ENCODE measurements around the gene NDUFAF5. TPM values are rescaled to one million over a fixed set of nuclear protein-coding genes. Genes with fewer than 3 reads are reported as not detected.

NDUFAF5 gene, protein sequence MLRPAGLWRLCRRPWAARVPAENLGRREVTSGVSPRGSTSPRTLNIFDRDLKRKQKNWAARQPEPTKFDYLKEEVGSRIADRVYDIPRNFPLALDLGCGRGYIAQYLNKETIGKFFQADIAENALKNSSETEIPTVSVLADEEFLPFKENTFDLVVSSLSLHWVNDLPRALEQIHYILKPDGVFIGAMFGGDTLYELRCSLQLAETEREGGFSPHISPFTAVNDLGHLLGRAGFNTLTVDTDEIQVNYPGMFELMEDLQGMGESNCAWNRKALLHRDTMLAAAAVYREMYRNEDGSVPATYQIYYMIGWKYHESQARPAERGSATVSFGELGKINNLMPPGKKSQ
- total RNA-seq (2021) = 35.9 and 40.2 TPM in 2 replicates
- long read RNA-seq, full-length matches to known transcripts = 32 of 76 reads
- long read RNA-seq, partial matches to known transcripts = 2 of 76 reads
- long read RNA-seq, other reads (novel, unspliced or antisense) = 42 of 76 reads

GRCh38 chr20:13784893-13785715 lies at the start of gene NDUFAF5, which contains the start of gene ESF1:
TSS of gene NDUFAF5 (plus strand) at chr20:13785028. CDS start at chr20:13785069, 41 bp downstream.
TSS of gene ESF1 (minus strand) at chr20:13784919. CDS start at chr20:13783140, 1,779 bp downstream.
- TF ChIP-seq CTCF (conservative IDR thresholded peaks at IDR 0.05) = no peak
- H3K27me3 Mint-ChIP-seq (ENCODE audit: low read depth) = no peaks in the 10 kb centered on the region
- H2BK5ac ChIP-seq (ENCODE audit: insufficient read length, low read length) = no peak within 1 kb of the TSS

More at GRCh38 chr20:13784893-13785715, at the start of gene NDUFAF5, which contains the start of gene ESF1:
- Histone ChIP-seq H4K91ac (ENCODE audit: insufficient read length, low read depth, low read length) (no peak within 1 kb of the TSS), H2BK20ac (ENCODE audit: low read depth, low read length, poor library complexity, severe bottlenecking) (no peak within 1 kb of the TSS), H2BK120ac (ENCODE audit: low read depth, low read length, poor library complexity, severe bottlenecking) (peak within 1 kb of the TSS; percentile 40), H3K9me3 (ENCODE audit: control insufficient read depth, low read depth, low read length) (no peaks in the 10 kb centered on the region), H3K4ac (ENCODE audit: low read depth, low read length) (no peak within 1 kb of the TSS; the same call in 1 of the 2 replicates), H3T11ph (ENCODE audit: low read length) (no peak within 1 kb of the TSS), H3K9ac (ENCODE audit: extremely low read depth, insufficient read length, low read length) (peak within 1 kb of the TSS; percentile 95), H3K23ac (ENCODE audit: insufficient read length, low read depth, low read length) (no peak within 1 kb of the TSS), H3K79me1 (ENCODE audit: insufficient read depth, low read depth, low read length, poor library complexity, severe bottlenecking) (no peaks in the 10 kb centered on the region), H2AFZ (ENCODE audit: low read length) (peak within 1 kb of the TSS; percentile 1), H3K56ac (ENCODE audit: insufficient read length, low read depth, low read length) (no peak within 1 kb of the TSS), H3K27me3 (ENCODE audit: insufficient read depth, low read length) (no peaks in the 10 kb centered on the region), H3K14ac (ENCODE audit: insufficient read depth, low read length) (peak within 1 kb of the TSS; percentile 66), H3K4me1 (ENCODE audit: insufficient read depth, low read length) (no peaks in the 10 kb centered on the region), H2BK15ac (ENCODE audit: low read depth, low read length) (no peak within 1 kb of the TSS), H4K5ac (ENCODE audit: insufficient read length, low read depth, low read length) (no peak within 1 kb of the TSS), H3K27ac (ENCODE audit: insufficient read length, low read depth, low read length) (peak within 1 kb of the TSS; percentile 8), H3K23me2 (ENCODE audit: insufficient read length, low read depth, low read length, poor library complexity, severe bottlenecking) (peaks cover 11% of the 10 kb centered on the region), H2AK5ac (ENCODE audit: insufficient read length, low read length) (no peak within 1 kb of the TSS), H4K8ac (replicated peaks; ENCODE audit: insufficient read length, low read depth, low read length) (no peak within 1 kb of the TSS), H2BK12ac (ENCODE audit: insufficient read length, low read depth, low read length) (no peak within 1 kb of the TSS), H4K20me1 (ENCODE audit: control insufficient read depth, insufficient read depth, insufficient read length) (no peaks in the 10 kb centered on the region), H3K18ac (ENCODE audit: insufficient read length, low read depth, low read length) (peak within 1 kb of the TSS; percentile 56), H3K4me2 (ENCODE audit: insufficient read depth, insufficient read length, low read length) (peak within 1 kb of the TSS; percentile 69), H3K79me2 (ENCODE audit: insufficient read depth, low read length) (peaks cover 21% of the 10 kb centered on the region)
- Mint-ChIP-seq H3K36me3 (ENCODE audit: insufficient read depth in 1 of 3, low read depth in 3 of 3) (peaks cover 27 to 52% (median 42%) of the 10 kb centered on the region in 3 experiments), H3K27ac (peak within 1 kb of the TSS; percentile 94 to 99 (median 99)), H3K4me1 (peaks cover 19 to 24% of the 10 kb centered on the region in 2 experiments), H3K4me3 (peak within 1 kb of the TSS; percentile 96 to 98), H3K9me3 (no peaks in the 10 kb centered on the region; a peak in 1 of 5 replicates)
- DNase-seq = peak; percentile 96
- WGBS (ENCODE audit: extremely low coverage, insufficient read length, low lambda C conversion rate) = no CpG with 5 or more reads among the region's 54 CpGs

Measured in H9 (cell line).